ENCODE results near the gene SPPL2C. TPM values are rescaled to one million over a fixed set of nuclear protein-coding genes. Genes with fewer than 3 reads are reported as not detected.

Gene SPPL2C
- total and polyA plus RNA-seq, 2 of the 13 experiments (the other 11 are each of a cell fraction or from before 2014, with no cell fraction given), result not detected

DNA sequence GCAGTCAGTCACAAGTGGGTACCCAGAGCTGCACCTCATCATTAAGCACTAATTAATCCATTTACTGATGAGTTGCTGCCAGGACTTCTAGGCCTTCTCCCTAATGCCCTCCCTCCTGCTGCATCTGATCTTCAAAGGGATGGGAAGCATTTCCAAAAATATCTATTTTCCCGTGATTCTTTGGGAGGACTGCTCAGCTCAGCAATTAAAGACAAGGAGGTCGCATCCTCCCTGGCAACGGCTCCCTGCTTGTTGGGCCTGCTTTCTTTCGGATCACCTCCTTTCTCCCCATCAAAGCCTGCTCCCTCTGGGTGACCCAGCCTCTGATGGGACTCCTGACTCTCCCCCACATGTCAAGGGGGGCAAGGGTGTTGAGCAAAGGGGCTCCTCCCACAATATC, 26.0 kb upstream of the SPPL2C start:
- no peaks in the 10 kb centered on the region for H4K20me1 ChIP-seq (ENCODE audit: insufficient read depth, low read length)
- FAIRE-seq, result no peak
- TF ChIP-seq HDAC2 (CRISPR knock-in tag; IDR thresholded peaks at IDR 0.05) (no peak), MTF2 (CRISPR knock-in tag; IDR thresholded peaks at IDR 0.05; ENCODE audit: borderline replicate concordance) (no peak), ZNF253 (CRISPR knock-in tag; IDR thresholded peaks at IDR 0.05; ENCODE audit: borderline replicate concordance) (no peak), POLR2A (IDR thresholded peaks at IDR 0.05; ENCODE audit: insufficient read depth in 1 of 2, low read depth in 2 of 2, low read length in 2 of 2) (no peak), ZNF205 (CRISPR knock-in tag; IDR thresholded peaks at IDR 0.05) (no peak), HNRNPK (IDR thresholded peaks at IDR 0.05; ENCODE audit: low read depth, low read length, poor library complexity, severe bottlenecking) (no peak), ZNF101 (CRISPR knock-in tag; IDR thresholded peaks at IDR 0.05; ENCODE audit: borderline replicate concordance, low read depth) (no peak), ZNF484 (CRISPR knock-in tag; IDR thresholded peaks at IDR 0.05; ENCODE audit: borderline replicate concordance, low read depth) (no peak), FOXJ3 (CRISPR knock-in tag; IDR thresholded peaks at IDR 0.05; ENCODE audit: borderline replicate concordance) (no peak), ZNF615 (CRISPR knock-in tag; IDR thresholded peaks at IDR 0.05; ENCODE audit: borderline replicate concordance) (no peak), XBP1 (CRISPR knock-in tag; IDR thresholded peaks at IDR 0.05) (no peak), ZKSCAN1 (IDR thresholded peaks at IDR 0.05; ENCODE audit: low read length) (no peak), RARG (CRISPR knock-in tag; IDR thresholded peaks at IDR 0.05; ENCODE audit: low read depth) (no peak)
- CTCF ChIA-PET (ENCODE audit: low intra/inter-chr PET ratio, low total read pairs), result no interaction called here
- no peak overlapping the region for H3K9ac ChIP-seq (ENCODE audit: insufficient read depth, low read depth, low read length)
- no peak for DNase-seq (ENCODE audit: low spot score)
- H3K4me3 ChIP-seq (replicated peaks in 1 of 3; ENCODE audit: insufficient read depth in 1 of 3, low read depth in 2 of 3, low read length in 3 of 3), result no peak overlapping the region
- no peaks in the 10 kb centered on the region for H3K79me2 ChIP-seq (ENCODE audit: insufficient read depth, low read length)
- H3K27me3 ChIP-seq (ENCODE audit: control insufficient read depth in 1 of 2, insufficient read depth in 2 of 2, low read length in 2 of 2), result peaks cover 15 to 76% of the 10 kb centered on the region in 2 experiments; a peak in 4 of 5 replicates
- POLR2A ChIA-PET, result no interaction called here
- H3K36me3 ChIP-seq (replicated peaks in 1 of 2; ENCODE audit: control insufficient read depth in 1 of 2, insufficient read depth in 2 of 2, low read length in 2 of 2), result no peaks in the 10 kb centered on the region
- no peak overlapping the region for H3K27ac ChIP-seq (ENCODE audit: extremely low read length, insufficient read depth, low read length)
- no peak overlapping the region for H2AFZ ChIP-seq (ENCODE audit: low read length)
- BruUV-seq (replicated peaks), result no TSS peak
- intact Hi-C loops (cut with micrococcal nuclease; ENCODE audit: unreplicated experiment) (no loop called here), in situ Hi-C loops (cut with HindIII; ENCODE audit: extremely low pct_ligation_motif_present, low pct_unique_long_range_greater_than_20kb) (no loop called here)
- 3% methylated on average over 4 of the region's 4 CpGs for WGBS (ENCODE audit: low lambda C conversion rate)
- H3K4me2 ChIP-seq (ENCODE audit: low read depth, low read length), result no peak overlapping the region
- no peaks in the 10 kb centered on the region for H3K9me3 ChIP-seq (ENCODE audit: low read length)
- no peak for ATAC-seq
- H3K4me1 ChIP-seq (ENCODE audit: insufficient read depth, low read length), result peaks cover 23% of the 10 kb centered on the region

Measured in HepG2 (cell line).